Measurements from ENCODE around the gene ZNF474.

ZNF474 gene

GRCh38 chr5:122156724-122157325, 27.5 kb downstream of the ZNF474 start:
- H3K27me3 Mint-ChIP-seq = no peaks in the 10 kb centered on the region
- no peaks in the 10 kb centered on the region for H3K9me3 Mint-ChIP-seq
- ATAC-seq = no peak
- no peak overlapping the region for H3K4me3 Mint-ChIP-seq
- no peak overlapping the region for H3K27ac Mint-ChIP-seq
- H3K36me3 Mint-ChIP-seq = no peaks in the 10 kb centered on the region
- H3K4me1 Mint-ChIP-seq = peaks cover 9% of the 10 kb centered on the region

GRCh38 chr5:122162100-122162638, 32.8 kb downstream of the ZNF474 start:
- no peak for ATAC-seq
- Mint-ChIP-seq H3K4me1 (no peaks in the 10 kb centered on the region), H3K27ac (no peak overlapping the region), H3K9me3 (no peaks in the 10 kb centered on the region), H3K36me3 (no peaks in the 10 kb centered on the region), H3K27me3 (no peaks in the 10 kb centered on the region), H3K4me3 (no peak overlapping the region)

GRCh38 chr5:122163121-122164069, 34.0 kb downstream of the ZNF474 start:
- H3K9me3 Mint-ChIP-seq = no peaks in the 10 kb centered on the region
- no peaks in the 10 kb centered on the region for H3K36me3 Mint-ChIP-seq
- no peaks in the 10 kb centered on the region for H3K27me3 Mint-ChIP-seq
- ATAC-seq = no peak
- no peak overlapping the region for H3K27ac Mint-ChIP-seq
- H3K4me1 Mint-ChIP-seq = no peaks in the 10 kb centered on the region
- no peak overlapping the region for H3K4me3 Mint-ChIP-seq

GRCh38 chr5:122164070-122164435, 34.7 kb downstream of the ZNF474 start:
- no peak overlapping the region for H3K27ac Mint-ChIP-seq
- no peak for ATAC-seq
- no peaks in the 10 kb centered on the region for H3K36me3 Mint-ChIP-seq
- H3K9me3 Mint-ChIP-seq = no peaks in the 10 kb centered on the region
- no peaks in the 10 kb centered on the region for H3K4me1 Mint-ChIP-seq
- H3K27me3 Mint-ChIP-seq = no peaks in the 10 kb centered on the region
- no peak overlapping the region for H3K4me3 Mint-ChIP-seq

GRCh38 chr5:122164831-122165558, 35.6 kb downstream of the ZNF474 start:
- H3K27ac Mint-ChIP-seq = no peak overlapping the region
- H3K4me3 Mint-ChIP-seq = no peak overlapping the region
- no peaks in the 10 kb centered on the region for H3K27me3 Mint-ChIP-seq
- no peaks in the 10 kb centered on the region for H3K36me3 Mint-ChIP-seq
- H3K9me3 Mint-ChIP-seq = no peaks in the 10 kb centered on the region
- no peaks in the 10 kb centered on the region for H3K4me1 Mint-ChIP-seq
- peak; percentile 22 for ATAC-seq

- H3K27me3 Mint-ChIP-seq = no peaks in the 10 kb centered on the region
- H3K4me1 Mint-ChIP-seq = no peaks in the 10 kb centered on the region
- H3K4me3 Mint-ChIP-seq = no peak overlapping the region
- ATAC-seq = no peak
- H3K27ac Mint-ChIP-seq = no peak overlapping the region
- no peaks in the 10 kb centered on the region for H3K9me3 Mint-ChIP-seq
- H3K36me3 Mint-ChIP-seq = no peaks in the 10 kb centered on the region
Observed at GRCh38 chr5:122165559-122166078, 36.3 kb downstream of the ZNF474 start.

GRCh38 chr5:122169350-122170103, 40.2 kb downstream of the ZNF474 start:
- Mint-ChIP-seq H3K27ac (no peak overlapping the region), H3K36me3 (no peaks in the 10 kb centered on the region), H3K4me3 (no peak overlapping the region), H3K9me3 (no peaks in the 10 kb centered on the region), H3K27me3 (no peaks in the 10 kb centered on the region), H3K4me1 (no peaks in the 10 kb centered on the region)
- ATAC-seq = no peak

- Mint-ChIP-seq H3K4me1 (no peaks in the 10 kb centered on the region), H3K4me3 (no peak overlapping the region), H3K27me3 (no peaks in the 10 kb centered on the region), H3K36me3 (no peaks in the 10 kb centered on the region), H3K9me3 (no peaks in the 10 kb centered on the region), H3K27ac (no peak overlapping the region)
- ATAC-seq = no peak
Observed at GRCh38 chr5:122170620-122171019, 41.3 kb downstream of the ZNF474 start.

- no peaks in the 10 kb centered on the region for H3K36me3 Mint-ChIP-seq
- ATAC-seq = no peak
- H3K4me3 Mint-ChIP-seq = no peak overlapping the region
- no peaks in the 10 kb centered on the region for H3K27me3 Mint-ChIP-seq
- no peaks in the 10 kb centered on the region for H3K4me1 Mint-ChIP-seq
- no peak overlapping the region for H3K27ac Mint-ChIP-seq
- no peaks in the 10 kb centered on the region for H3K9me3 Mint-ChIP-seq
Observed at GRCh38 chr5:122172207-122172606, 42.9 kb downstream of the ZNF474 start.

- Mint-ChIP-seq H3K27ac (no peak overlapping the region), H3K27me3 (no peaks in the 10 kb centered on the region), H3K4me1 (no peaks in the 10 kb centered on the region), H3K9me3 (peaks cover under 1% of the 10 kb centered on the region), H3K4me3 (no peak overlapping the region), H3K36me3 (no peaks in the 10 kb centered on the region)
- no peak for ATAC-seq
Observed at GRCh38 chr5:122173474-122174415, 44.4 kb downstream of the ZNF474 start.

GRCh38 chr5:122175091-122175490, 45.7 kb downstream of the ZNF474 start:
- no peak for ATAC-seq
- Mint-ChIP-seq H3K27me3 (no peaks in the 10 kb centered on the region), H3K36me3 (no peaks in the 10 kb centered on the region), H3K4me3 (no peak overlapping the region), H3K4me1 (no peaks in the 10 kb centered on the region), H3K9me3 (peaks cover 7% of the 10 kb centered on the region), H3K27ac (no peak overlapping the region)

GRCh38 chr5:122175852-122176251, 46.5 kb downstream of the ZNF474 start:
- Mint-ChIP-seq H3K4me1 (no peaks in the 10 kb centered on the region), H3K27ac (no peak overlapping the region), H3K4me3 (no peak overlapping the region), H3K9me3 (peaks cover 7% of the 10 kb centered on the region), H3K27me3 (no peaks in the 10 kb centered on the region), H3K36me3 (no peaks in the 10 kb centered on the region)
- no peak for ATAC-seq

GRCh38 chr5:122177161-122177560, 47.8 kb downstream of the ZNF474 start:
- Mint-ChIP-seq H3K36me3 (no peaks in the 10 kb centered on the region), H3K4me3 (no peak overlapping the region), H3K4me1 (no peaks in the 10 kb centered on the region), H3K27ac (no peak overlapping the region), H3K27me3 (peaks cover 3% of the 10 kb centered on the region), H3K9me3 (peaks cover 7% of the 10 kb centered on the region)
- ATAC-seq = no peak

GRCh38 chr5:122179701-122180100, 50.4 kb downstream of the ZNF474 start:
- no peaks in the 10 kb centered on the region for H3K4me1 Mint-ChIP-seq
- peaks cover 7% of the 10 kb centered on the region for H3K9me3 Mint-ChIP-seq
- no peak overlapping the region for H3K4me3 Mint-ChIP-seq
- ATAC-seq = no peak
- no peaks in the 10 kb centered on the region for H3K36me3 Mint-ChIP-seq
- peaks cover 16% of the 10 kb centered on the region for H3K27me3 Mint-ChIP-seq
- H3K27ac Mint-ChIP-seq = no peak overlapping the region

Data from stimulated activated memory B cell treated with anti-CD40 and anti-IgM and Interleukin-4, amounts not matched to agents 10 μg/mL and 1 μg/mL and 100 μg/mL, for 72 hours (primary cell).